A673 (cell line): ENCODE results near the gene RNFT2. TPM values are rescaled to one million over a fixed set of nuclear protein-coding genes. Genes with fewer than 3 reads are reported as not detected.
"Not testable (repeated sequence)": the region's sequence is repeated elsewhere in the genome, so short reads cannot be mapped to it uniquely, and the experiment has no call there.

Experiments used
- BruUV-seq: library from RNA; stranded (reverse); fragments of 400-500 nt; replicated peaks from 2 replicates; lab custom pipeline; 2021; lab: Mats Ljungman, UMichigan
- CTCF ChIA-PET: fragments of 300-600 bp; sonication (Branson Sonifier 250); formaldehyde crosslinking; loops from one replicate; lab custom pipeline; 2022; ENCODE audit warnings: antibody characterized with exemption; lab: Charles Lee
- POLR2A ChIA-PET: fragments of 300-600 bp; sonication (Branson Sonifier 250); formaldehyde crosslinking; loops from one replicate; lab custom pipeline; 2022; ENCODE audit warnings: antibody characterized with exemption; ENCODE audit not compliant: low non-redundant PET; lab: Charles Lee
- DNase-seq: peaks from one replicate; pipeline ENCODE4 v3.0.0-alpha.2; 2015; ENCODE audit warnings: low spot score
- H3K27ac ChIP-seq: fragments of 200-600 bp; sonication (generic); 2 replicates; pipeline ENCODE4 v1.5.1; 2016; ENCODE audit warnings: mixed run types, low read depth, mild to moderate bottlenecking, mixed read lengths, antibody characterized with exemption, low read length; ENCODE audit not compliant: poor library complexity, severe bottlenecking
- H3K27me3 ChIP-seq: fragments of 200-600 bp; sonication (generic); replicated peaks from 2 replicates; pipeline ENCODE4 v1.6.1; 2017; ENCODE audit warnings: mixed run types, low read depth, mild to moderate bottlenecking, mixed read lengths, antibody characterized with exemption, low read length; ENCODE audit not compliant: insufficient read depth, poor library complexity
- H3K36me3 ChIP-seq: fragments of 200-600 bp; sonication (generic); 2 replicates; pipeline ENCODE4 v1.6.1; 2016; ENCODE audit warnings: mixed run types, mild to moderate bottlenecking, mixed read lengths, antibody characterized with exemption, low read length; ENCODE audit not compliant: insufficient read depth, poor library complexity, severe bottlenecking
- H3K4me1 ChIP-seq: fragments of 200-600 bp; sonication (generic); 2 replicates; pipeline ENCODE4 v1.6.1; 2017; ENCODE audit warnings: mixed run types, mild to moderate bottlenecking, mixed read lengths, antibody characterized with exemption, low read length; ENCODE audit not compliant: insufficient read depth, poor library complexity, severe bottlenecking
- H3K4me3 ChIP-seq: fragments of 200-600 bp; sonication (generic); 2 replicates; pipeline ENCODE4 v1.5.1; 2016; ENCODE audit warnings: low read depth, mixed run types, mild to moderate bottlenecking, mixed read lengths, low read length; ENCODE audit not compliant: poor library complexity, severe bottlenecking
- H3K9me3 ChIP-seq: fragments of 200-600 bp; sonication (generic); 2 replicates; pipeline ENCODE4 v1.6.1; 2016; ENCODE audit warnings: mixed run types, low read depth, mild to moderate bottlenecking, mixed read lengths, antibody characterized with exemption, low read length; ENCODE audit not compliant: poor library complexity, severe bottlenecking
- CTCF ChIP-seq: fragments of 300-800, 200-600 bp; sonication (generic); conservative IDR thresholded peaks from 2 replicates; pipeline ENCODE4 v1.5.1; 2017; ENCODE audit warnings: low read depth, mild to moderate bottlenecking, antibody characterized with exemption, low read length, moderate library complexity, mixed read lengths
- EZH2 ChIP-seq: fragments of 200-600 bp; sonication (generic); IDR thresholded peaks from 2 replicates; pipeline ENCODE4 v1.6.1; 2017; ENCODE audit warnings: borderline replicate concordance, low read depth, mild to moderate bottlenecking, mixed read lengths, antibody characterized with exemption, low read length; ENCODE audit not compliant: poor library complexity, severe bottlenecking
- intact Hi-C: fragments of 100-400 bp; cut with micrococcal nuclease; formaldehyde crosslinking; loops from one replicate; pipeline ENCODE4 v1.10.0; 2022; ENCODE audit not compliant: unreplicated experiment
- total RNA-seq: library from RNA; stranded (reverse); gene quantifications from 2 replicates; pipeline ENCODE4 v1.2.3, GENCODE V29; 2021

Gene RNFT2
- total RNA-seq, 1 experiment from 2014 or later, result 36.4 TPM

DNA sequence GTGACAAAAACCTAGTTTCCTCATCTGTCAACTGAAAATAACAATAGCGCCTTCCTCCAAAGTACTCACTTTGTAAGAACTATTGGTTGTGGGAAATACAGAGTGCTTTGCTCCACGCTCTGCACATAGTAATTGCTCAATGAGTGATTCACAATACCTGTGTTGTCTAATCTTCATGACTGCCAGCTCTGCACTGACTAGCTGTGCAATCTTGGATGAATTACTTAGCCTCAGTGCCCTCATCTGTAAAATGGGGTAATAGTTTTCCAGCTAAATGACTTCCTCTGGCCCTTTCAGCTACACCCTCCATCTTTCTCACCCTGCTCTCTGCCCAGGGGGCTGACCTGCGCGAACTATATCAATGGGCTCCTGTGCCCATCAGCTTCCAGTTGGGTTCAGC is 42.8 kb downstream of the RNFT2 start:
- Histone ChIP-seq H3K27me3 (no peaks in the 10 kb centered on the region), H3K9me3 (no peaks in the 10 kb centered on the region), H3K27ac (no peak overlapping the region), H3K36me3 (no peaks in the 10 kb centered on the region), H3K4me1 (no peaks in the 10 kb centered on the region), H3K4me3 (no peak overlapping the region)
- intact Hi-C loops, result no loop called here
- CTCF ChIA-PET, result no interaction called here
- BruUV-seq, result no TSS peak
- no peak for DNase-seq
- TF ChIP-seq CTCF, result no peak
- no peak for TF ChIP-seq EZH2
- POLR2A ChIA-PET, result no interaction called here

GRCh38 chr12:116783525-116784237 is 45.6 kb downstream of the RNFT2 start:
- BruUV-seq, result no TSS peak
- ChIA-PET POLR2A (no interaction called here), CTCF (no interaction called here)

GRCh38 chr12:116784238-116784612 is 46.1 kb downstream of the RNFT2 start:
- no peak for TF ChIP-seq CTCF
- TF ChIP-seq EZH2, result no peak
- H3K36me3 ChIP-seq, result no peaks in the 10 kb centered on the region
- no TSS peak for BruUV-seq
- no peaks in the 10 kb centered on the region for H3K4me1 ChIP-seq
- H3K4me3 ChIP-seq, result no peak overlapping the region
- POLR2A ChIA-PET, result no interaction called here
- DNase-seq, result peak; percentile 32
- intact Hi-C loops, result no loop called here
- H3K27me3 ChIP-seq, result no peaks in the 10 kb centered on the region
- H3K9me3 ChIP-seq, result no peaks in the 10 kb centered on the region
- no peak overlapping the region for H3K27ac ChIP-seq
- CTCF ChIA-PET, result no interaction called here

More at GRCh38 chr12:116783525-116784237, 45.6 kb downstream of the RNFT2 start:
- intact Hi-C loops, result no loop called here
- no peaks in the 10 kb centered on the region for H3K9me3 ChIP-seq
- H3K36me3 ChIP-seq, result no peaks in the 10 kb centered on the region
- TF ChIP-seq EZH2 (no peak), CTCF (no peak)
- H3K4me1 ChIP-seq, result no peaks in the 10 kb centered on the region
- no peak overlapping the region for H3K4me3 ChIP-seq
- H3K27ac ChIP-seq, result no peak overlapping the region
- no peaks in the 10 kb centered on the region for H3K27me3 ChIP-seq
- no peak for DNase-seq

- DNase-seq, H3K27me3 ChIP-seq, BruUV-seq, H3K9me3 ChIP-seq, intact Hi-C loops, H3K36me3 ChIP-seq, CTCF ChIA-PET, POLR2A ChIA-PET, H3K4me3 ChIP-seq, H3K27ac ChIP-seq, H3K4me1 ChIP-seq: not testable (repeated sequence)
These were observed 51.4 kb downstream of the RNFT2 start for GRCh38 chr12:116789562-116789961.
